Mesodermal cell (in vitro differentiated cells): ENCODE measurements around the gene GGT1.
"Not testable (repeated sequence)": the region's sequence is repeated elsewhere in the genome, so short reads cannot be mapped to it uniquely, and the experiment has no call there.

Experiments used
- H3K27ac ChIP-seq: 2 replicates; pipeline ENCODE4 v1.7.0; 2013; ENCODE audit warnings: mild to moderate bottlenecking, low read depth, low read length, moderate library complexity; ENCODE audit not compliant: severe bottlenecking
- H3K36me3 ChIP-seq: 2 replicates; pipeline ENCODE4 v1.7.1; 2013; ENCODE audit warnings: mild to moderate bottlenecking, low read length, moderate library complexity; ENCODE audit not compliant: control insufficient read depth, insufficient read depth
- H3K4me1 ChIP-seq: one replicate; pipeline ENCODE4 v1.7.1; 2013; ENCODE audit warnings: mild to moderate bottlenecking, low read length; ENCODE audit not compliant: insufficient read depth, control insufficient read depth, poor library complexity, severe bottlenecking
- H3K4me3 ChIP-seq: 2 replicates; pipeline ENCODE4 v1.7.0; 2013; ENCODE audit warnings: low read length, control low read depth, mild to moderate bottlenecking; ENCODE audit not compliant: insufficient read depth, poor library complexity, severe bottlenecking; ENCODE audit errors: extremely low read depth
- H3K9me3 ChIP-seq: 2 replicates; pipeline ENCODE4 v1.7.1; 2013; ENCODE audit warnings: mild to moderate bottlenecking, low read length, moderate library complexity; ENCODE audit not compliant: control insufficient read depth
- WGBS, 2 experiments: methylation state at CpG; one replicate each; pipeline ENCODE4 v1.1.5; 2013; ENCODE audit warnings: missing lambda C conversion rate in 2 of 2; ENCODE audit not compliant: insufficient coverage in 2 of 2; 5-methylcytosine and 5-hydroxymethylcytosine counted together

The GGT1 gene

DNA sequence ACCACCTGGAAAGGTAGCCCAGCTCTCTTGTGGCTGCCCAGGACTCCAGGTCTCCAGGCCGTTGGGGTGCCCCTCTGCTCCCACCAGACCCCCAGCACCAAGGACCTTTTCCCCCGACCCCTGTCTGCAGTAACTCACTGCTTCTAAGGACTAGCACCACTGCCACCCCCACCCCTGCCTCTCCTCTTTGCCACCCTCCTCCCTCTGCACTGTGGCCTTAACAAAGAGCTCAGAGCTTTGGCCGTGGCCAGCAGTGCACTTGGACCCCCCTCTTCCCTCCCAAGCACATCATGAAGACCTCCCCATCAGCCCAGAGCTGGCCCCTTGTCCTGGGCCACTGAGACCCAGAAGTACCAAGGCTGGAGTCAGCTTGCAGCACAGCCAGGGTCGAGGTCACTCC lies 46.4 kb downstream of the GGT1 start:
- no CpG with 5 or more reads among the region's 4 CpGs for WGBS, 2 experiments
- H3K36me3 ChIP-seq, H3K4me3 ChIP-seq, H3K27ac ChIP-seq, H3K4me1 ChIP-seq, H3K9me3 ChIP-seq: not testable (repeated sequence)

GRCh38 chr22:24650884-24651283 lies 47.9 kb downstream of the GGT1 start:
- not testable (repeated sequence) for H3K4me1 ChIP-seq, H3K27ac ChIP-seq
- WGBS, 2 experiments, result no CpG with 5 or more reads among the region's 10 CpGs

GRCh38 chr22:24665395-24665794 lies 62.4 kb downstream of the GGT1 start:
- H3K36me3 ChIP-seq, H3K4me3 ChIP-seq, H3K9me3 ChIP-seq, H3K27ac ChIP-seq, H3K4me1 ChIP-seq: not testable (repeated sequence)
- WGBS, 2 experiments, result 90% methylated on average over 3 of the region's 3 CpGs; no CpG with 5 or more reads in 1 of the 2 experiments

More at GRCh38 chr22:24650884-24651283, 47.9 kb downstream of the GGT1 start:
- H3K9me3 ChIP-seq, H3K36me3 ChIP-seq, H3K4me3 ChIP-seq: not testable (repeated sequence)

- H3K36me3 ChIP-seq, H3K27ac ChIP-seq, H3K9me3 ChIP-seq, H3K4me3 ChIP-seq, H3K4me1 ChIP-seq: not testable (repeated sequence)
- WGBS, 2 experiments, result no CpG with 5 or more reads among the region's 10 CpGs
Observed at GRCh38 chr22:24667904-24668303, 64.9 kb downstream of the GGT1 start.

DNA sequence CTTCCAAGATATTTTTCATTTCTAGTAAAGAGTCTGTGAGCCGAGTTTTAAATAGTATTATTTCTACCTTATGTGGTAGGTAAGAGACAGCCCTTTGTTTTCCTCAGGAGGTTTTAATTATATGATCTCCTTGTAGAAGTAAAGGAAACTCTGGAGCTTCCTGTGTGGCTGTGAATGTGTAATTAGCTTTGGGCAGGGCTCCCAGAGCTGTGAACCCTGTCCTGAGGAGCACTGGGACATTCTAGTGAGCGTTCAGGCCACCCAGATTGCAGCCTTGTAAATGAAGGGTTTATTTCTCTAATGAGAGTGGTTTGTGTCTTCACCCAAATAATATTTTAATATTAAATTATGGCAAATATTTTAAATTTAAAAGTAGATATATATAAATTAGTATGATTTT lies 69.5 kb downstream of the GGT1 start:
- not testable (repeated sequence) for H3K9me3 ChIP-seq, H3K27ac ChIP-seq, H3K4me1 ChIP-seq, H3K4me3 ChIP-seq, H3K36me3 ChIP-seq
- no CpG with 5 or more reads among the region's 2 CpGs for WGBS, 2 experiments
